Measurements from ENCODE around the gene NFS1. TPM values are rescaled to one million over a fixed set of nuclear protein-coding genes. Genes with fewer than 3 reads are reported as not detected.

NFS1 gene
- total and polyA plus RNA-seq, 2 of the 4 experiments (the other 2 are of a cell fraction), result 16.5 to 35.6 TPM

GRCh38 chr20:35653430-35653734 lies 45.8 kb downstream of the NFS1 start:
- Histone ChIP-seq H2AK5ac (ENCODE audit: low read depth, low read length) (no peak overlapping the region), H3K23ac (ENCODE audit: low read depth, low read length) (no peak overlapping the region), H3K4me1 (ENCODE audit: control insufficient read depth, insufficient read depth, low read length) (peaks cover 9% of the 10 kb centered on the region), H3K27me3 (ENCODE audit: control insufficient read depth, insufficient read depth, low read length) (no peaks in the 10 kb centered on the region), H3K79me1 (ENCODE audit: low read depth in 1 of 2, low read length in 2 of 2) (peaks cover 25 to 73% of the 10 kb centered on the region in 2 experiments), H2AK9ac (replicated peaks; ENCODE audit: low read depth, low read length, poor library complexity) (no peak overlapping the region), H3K27ac (ENCODE audit: insufficient read depth, low read length) (no peak overlapping the region), H4K5ac (ENCODE audit: low read depth, low read length) (no peak overlapping the region), H4K91ac (ENCODE audit: insufficient read depth, low read depth, low read length) (no peak overlapping the region), H3K4me3 (ENCODE audit: insufficient read depth, low read depth, low read length) (no peak overlapping the region), H3K9me3 (ENCODE audit: control insufficient read depth, insufficient read depth, low read length) (no peaks in the 10 kb centered on the region), H2BK20ac (ENCODE audit: low read depth, low read length) (no peak overlapping the region), H3K18ac (ENCODE audit: low read depth, low read length) (no peak overlapping the region), H4K8ac (ENCODE audit: low read depth in 2 of 2, low read length in 2 of 2) (no peak overlapping the region), H2BK120ac (ENCODE audit: low read depth, low read length) (no peak overlapping the region), H3K4ac (ENCODE audit: low read depth, low read length) (no peak overlapping the region), H3K14ac (replicated peaks; ENCODE audit: low read depth, low read length) (no peak overlapping the region), H2BK15ac (ENCODE audit: low read depth, low read length) (no peak overlapping the region), H3K56ac (ENCODE audit: extremely low read depth, insufficient read depth, low read length) (no peak overlapping the region), H2BK5ac (ENCODE audit: low read depth, low read length, poor library complexity, severe bottlenecking) (no peak overlapping the region), H3K36me3 (ENCODE audit: control insufficient read depth, insufficient read depth, low read length) (peaks cover 23% of the 10 kb centered on the region), H2AFZ (replicated peaks; ENCODE audit: low read length, poor library complexity) (no peak overlapping the region), H3K4me2 (ENCODE audit: low read depth, low read length) (no peak overlapping the region), H3K9ac (ENCODE audit: low read depth, low read length) (no peak overlapping the region), H4K20me1 (ENCODE audit: insufficient read depth, low read length) (peaks cover 91% of the 10 kb centered on the region), H3K9me1 (ENCODE audit: insufficient read depth, low read length) (peaks cover 16% of the 10 kb centered on the region)
- intact Hi-C loops (cut with micrococcal nuclease) (no loop called here), dilution Hi-C loops (cut with HindIII; ENCODE audit: low sequenced_read_pairs, unreplicated experiment) (no loop called here), in situ Hi-C loops (cut with MboI; ENCODE audit: low sequenced_read_pairs) (no loop called here)
- DNase-seq (no peak), ATAC-seq (ENCODE audit: low read depth) (no peak)
- ChIA-PET CTCF (no interaction called here), POLR2A (ENCODE audit: unreplicated experiment) (no interaction called here)
- WGBS, 2 experiments (ENCODE audit: extremely low coverage in 2 of 2, insufficient read length in 1 of 2), result no CpG with 5 or more reads among the region's 3 CpGs
- no TSS peak for BruUV-seq (replicated peaks)
- TF ChIP-seq MXI1 (IDR thresholded peaks at IDR 0.05; ENCODE audit: borderline replicate concordance, low read depth, low read length) (no peak), USF2 (IDR thresholded peaks at IDR 0.05; ENCODE audit: low read depth, low read length) (no peak), POLR2A (IDR thresholded peaks at IDR 0.05; ENCODE audit: low read depth, low read length) (no peak), BHLHE40 (IDR thresholded peaks at IDR 0.05; ENCODE audit: low read depth, low read length) (no peak), CEBPB (IDR thresholded peaks at IDR 0.05; ENCODE audit: low read depth, low read length) (no peak), ELK1 (IDR thresholded peaks at IDR 0.05; ENCODE audit: borderline replicate concordance, low read depth, low read length) (no peak), MAZ (IDR thresholded peaks at IDR 0.05; ENCODE audit: borderline replicate concordance, low read depth, low read length) (no peak), CHD1 (IDR thresholded peaks at IDR 0.05; ENCODE audit: low read depth, low read length) (no peak), RCOR1 (IDR thresholded peaks at IDR 0.05; ENCODE audit: insufficient replicate concordance, low read length) (no peak), CTCF (conservative IDR thresholded peaks at IDR 0.05; ENCODE audit: low read depth, low read length) (no peak), NFE2L2 (IDR thresholded peaks at IDR 0.05; ENCODE audit: low read depth, low read length) (no peak), RAD21 (IDR thresholded peaks at IDR 0.05; ENCODE audit: low read length) (no peak), SMC3 (IDR thresholded peaks at IDR 0.05; ENCODE audit: low read depth, low read length) (no peak), MAFK (IDR thresholded peaks at IDR 0.05; ENCODE audit: low read depth, low read length) (no peak)
